Panc1 (cell line): Measurements from ENCODE around the gene EIF2D. TPM values are rescaled to one million over a fixed set of nuclear protein-coding genes. Genes with fewer than 3 reads are reported as not detected.

Source experiments
- ATAC-seq: fragments of 200-7000 bp; cut with Tn5 transposase; 2 replicates; pipeline ENCODE4 v1.9.1; 2020; ENCODE audit warnings: mild to moderate bottlenecking, moderate library complexity
- BruUV-seq: library from RNA; stranded (reverse); fragments of 400-500 nt; replicated peaks from 2 replicates; lab custom pipeline; 2021; lab: Mats Ljungman, UMichigan
- CTCF ChIA-PET: fragments of 300-600 bp; sonication (Branson Sonifier 250); formaldehyde crosslinking; loops from one replicate; lab custom pipeline; 2022; ENCODE audit warnings: antibody characterized with exemption; lab: Charles Lee
- POLR2A ChIA-PET: fragments of 300-600 bp; sonication (Branson Sonifier 250); formaldehyde crosslinking; loops from one replicate; lab custom pipeline; 2022; ENCODE audit warnings: antibody characterized with exemption; lab: Charles Lee
- DNase-seq: peaks from one replicate; pipeline ENCODE4 v3.0.0-alpha.2; 2010; ENCODE audit warnings: low read depth, low spot score
- H3K27ac ChIP-seq: 2 replicates; pipeline ENCODE4 v1.5.1; 2011; ENCODE audit warnings: mild to moderate bottlenecking, low read length, inconsistent platforms
- H3K27me3 ChIP-seq: fragments of 200-500 bp; sonication (Bioruptor generic); 2 replicates; pipeline ENCODE4 v1.6.0; 2014; ENCODE audit warnings: low read length, inconsistent platforms; ENCODE audit not compliant: control insufficient read depth, insufficient read depth
- H3K36me3 ChIP-seq: fragments of 200-500 bp; sonication (Bioruptor generic); 2 replicates; pipeline ENCODE4 v1.5.1; 2014; ENCODE audit warnings: inconsistent platforms, mild to moderate bottlenecking, low read length, moderate library complexity; ENCODE audit not compliant: control insufficient read depth, insufficient read depth
- H3K4me1 ChIP-seq: 2 replicates; pipeline ENCODE4 v1.5.1; 2011; ENCODE audit warnings: inconsistent platforms, mild to moderate bottlenecking, low read length, moderate library complexity; ENCODE audit not compliant: control insufficient read depth, insufficient read depth
- H3K4me3 ChIP-seq, 2 experiments: 2 replicates each; pipeline ENCODE4 v1.5.1; 2011 to 2012; ENCODE audit warnings: low read depth in 2 of 2, low read length in 2 of 2, mild to moderate bottlenecking in 2 of 2, inconsistent platforms in 1 of 2, moderate library complexity in 1 of 2
- H3K9me3 ChIP-seq: fragments of 200-500 bp; sonication (Bioruptor generic); 2 replicates; pipeline ENCODE4 v1.5.1; 2014; ENCODE audit warnings: low read depth, mild to moderate bottlenecking, inconsistent platforms, low read length, moderate library complexity; ENCODE audit not compliant: control insufficient read depth, insufficient read depth
- POLR2AphosphoS5 ChIP-seq: IDR thresholded peaks from 2 replicates; pipeline ENCODE4 v1.6.1; 2012; ENCODE audit warnings: mild to moderate bottlenecking, low read depth, low read length, moderate library complexity
- SIN3A ChIP-seq: IDR thresholded peaks from 2 replicates; pipeline ENCODE4 v1.6.1; 2012; ENCODE audit warnings: low read depth, mild to moderate bottlenecking, low read length, moderate library complexity, borderline replicate concordance; ENCODE audit not compliant: insufficient read depth
- TCF7L2 ChIP-seq: IDR thresholded peaks from 2 replicates; pipeline ENCODE4 v1.6.1; 2011; ENCODE audit warnings: mild to moderate bottlenecking, low read depth, low read length, inconsistent platforms
- in situ Hi-C: cut with HindIII; loops from 2 replicates; pipeline ENCODE4 v1.10.0; 2016; ENCODE audit warnings: low sequenced_read_pairs, low pct_unique_long_range_greater_than_20kb
- intact Hi-C: fragments of 100-400 bp; cut with micrococcal nuclease; formaldehyde crosslinking; loops from one replicate; pipeline ENCODE4 v1.10.0; 2022; ENCODE audit not compliant: unreplicated experiment
- total RNA-seq: library from RNA; stranded (reverse); gene quantifications from one replicate; pipeline ENCODE4 v1.2.1, GENCODE V29; 2021; ENCODE audit not compliant: unreplicated experiment
- TF ChIP-seq, protein P1 (sequence below): fragments of 450-650 bp; IDR thresholded peaks from 2 replicates; pipeline ENCODE4 v1.5.1; 2017; ENCODE audit warnings: mild to moderate bottlenecking
- TF ChIP-seq, protein P2 (sequence below), 2 experiments: IDR thresholded peaks; 2 replicates each; pipeline ENCODE4 v1.6.1; 2011 to 2012; ENCODE audit warnings: low read depth in 2 of 2, control low read depth in 1 of 2, low read length in 1 of 2, mild to moderate bottlenecking in 1 of 2, moderate library complexity in 1 of 2; ENCODE audit not compliant: insufficient read depth in 1 of 2

Gene EIF2D
- total RNA-seq, 1 experiment from 2014 or later: 28.7 TPM

DNA sequence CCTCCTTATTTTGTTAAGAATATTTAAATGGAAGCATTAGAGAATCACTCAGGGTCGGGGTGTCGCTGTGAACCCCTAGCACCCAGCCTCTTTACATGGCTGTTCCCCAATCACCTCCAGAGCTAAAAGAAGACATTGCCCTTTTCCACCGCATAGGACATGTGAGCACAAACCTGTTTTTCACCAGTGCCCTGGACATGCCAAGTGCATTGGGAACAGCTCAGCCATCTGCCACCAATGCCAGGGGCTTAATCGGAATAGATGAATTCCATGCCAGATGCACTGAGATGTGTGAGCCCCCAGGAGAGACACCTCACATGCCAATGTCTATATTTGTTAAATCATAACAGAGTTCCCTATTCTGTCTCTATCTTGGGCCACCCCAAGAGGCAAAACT lies 33.3 kb downstream of the EIF2D start:
- DNase-seq: no peak
- Histone ChIP-seq H3K27ac (no peak overlapping the region), H3K36me3 (no peaks in the 10 kb centered on the region), H3K4me3 (no peak overlapping the region), H3K9me3 (no peaks in the 10 kb centered on the region), H3K27me3 (no peaks in the 10 kb centered on the region; the same call in 1 of the 2 replicates), H3K4me1 (no peaks in the 10 kb centered on the region)
- intact Hi-C loops (no loop called here), in situ Hi-C loops (no loop called here)
- ChIA-PET CTCF (interaction anchor here (1.0 kb wide), 1 partner anchor 34 kb away, joined by 4 read pairs; no protein-coding TSS in a partner anchor), POLR2A (interaction anchor here (0.9 kb wide), 1 partner anchor 8 kb away, joined by 3 read pairs; no protein-coding TSS in a partner anchor)
- no TSS peak for BruUV-seq
- ATAC-seq: no peak
- TF ChIP-seq POLR2AphosphoS5 (no peak), SIN3A (no peak), TCF7L2 (no peak)
- TF ChIP-seq, protein P1, sequence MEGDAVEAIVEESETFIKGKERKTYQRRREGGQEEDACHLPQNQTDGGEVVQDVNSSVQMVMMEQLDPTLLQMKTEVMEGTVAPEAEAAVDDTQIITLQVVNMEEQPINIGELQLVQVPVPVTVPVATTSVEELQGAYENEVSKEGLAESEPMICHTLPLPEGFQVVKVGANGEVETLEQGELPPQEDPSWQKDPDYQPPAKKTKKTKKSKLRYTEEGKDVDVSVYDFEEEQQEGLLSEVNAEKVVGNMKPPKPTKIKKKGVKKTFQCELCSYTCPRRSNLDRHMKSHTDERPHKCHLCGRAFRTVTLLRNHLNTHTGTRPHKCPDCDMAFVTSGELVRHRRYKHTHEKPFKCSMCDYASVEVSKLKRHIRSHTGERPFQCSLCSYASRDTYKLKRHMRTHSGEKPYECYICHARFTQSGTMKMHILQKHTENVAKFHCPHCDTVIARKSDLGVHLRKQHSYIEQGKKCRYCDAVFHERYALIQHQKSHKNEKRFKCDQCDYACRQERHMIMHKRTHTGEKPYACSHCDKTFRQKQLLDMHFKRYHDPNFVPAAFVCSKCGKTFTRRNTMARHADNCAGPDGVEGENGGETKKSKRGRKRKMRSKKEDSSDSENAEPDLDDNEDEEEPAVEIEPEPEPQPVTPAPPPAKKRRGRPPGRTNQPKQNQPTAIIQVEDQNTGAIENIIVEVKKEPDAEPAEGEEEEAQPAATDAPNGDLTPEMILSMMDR: no peak
- TF ChIP-seq, protein P2, sequence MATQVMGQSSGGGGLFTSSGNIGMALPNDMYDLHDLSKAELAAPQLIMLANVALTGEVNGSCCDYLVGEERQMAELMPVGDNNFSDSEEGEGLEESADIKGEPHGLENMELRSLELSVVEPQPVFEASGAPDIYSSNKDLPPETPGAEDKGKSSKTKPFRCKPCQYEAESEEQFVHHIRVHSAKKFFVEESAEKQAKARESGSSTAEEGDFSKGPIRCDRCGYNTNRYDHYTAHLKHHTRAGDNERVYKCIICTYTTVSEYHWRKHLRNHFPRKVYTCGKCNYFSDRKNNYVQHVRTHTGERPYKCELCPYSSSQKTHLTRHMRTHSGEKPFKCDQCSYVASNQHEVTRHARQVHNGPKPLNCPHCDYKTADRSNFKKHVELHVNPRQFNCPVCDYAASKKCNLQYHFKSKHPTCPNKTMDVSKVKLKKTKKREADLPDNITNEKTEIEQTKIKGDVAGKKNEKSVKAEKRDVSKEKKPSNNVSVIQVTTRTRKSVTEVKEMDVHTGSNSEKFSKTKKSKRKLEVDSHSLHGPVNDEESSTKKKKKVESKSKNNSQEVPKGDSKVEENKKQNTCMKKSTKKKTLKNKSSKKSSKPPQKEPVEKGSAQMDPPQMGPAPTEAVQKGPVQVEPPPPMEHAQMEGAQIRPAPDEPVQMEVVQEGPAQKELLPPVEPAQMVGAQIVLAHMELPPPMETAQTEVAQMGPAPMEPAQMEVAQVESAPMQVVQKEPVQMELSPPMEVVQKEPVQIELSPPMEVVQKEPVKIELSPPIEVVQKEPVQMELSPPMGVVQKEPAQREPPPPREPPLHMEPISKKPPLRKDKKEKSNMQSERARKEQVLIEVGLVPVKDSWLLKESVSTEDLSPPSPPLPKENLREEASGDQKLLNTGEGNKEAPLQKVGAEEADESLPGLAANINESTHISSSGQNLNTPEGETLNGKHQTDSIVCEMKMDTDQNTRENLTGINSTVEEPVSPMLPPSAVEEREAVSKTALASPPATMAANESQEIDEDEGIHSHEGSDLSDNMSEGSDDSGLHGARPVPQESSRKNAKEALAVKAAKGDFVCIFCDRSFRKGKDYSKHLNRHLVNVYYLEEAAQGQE (IDR thresholded peaks at IDR 0.05; ENCODE audit: insufficient read depth in 1 of 2, low read depth in 2 of 2, low read length in 1 of 2): no peak

DNA sequence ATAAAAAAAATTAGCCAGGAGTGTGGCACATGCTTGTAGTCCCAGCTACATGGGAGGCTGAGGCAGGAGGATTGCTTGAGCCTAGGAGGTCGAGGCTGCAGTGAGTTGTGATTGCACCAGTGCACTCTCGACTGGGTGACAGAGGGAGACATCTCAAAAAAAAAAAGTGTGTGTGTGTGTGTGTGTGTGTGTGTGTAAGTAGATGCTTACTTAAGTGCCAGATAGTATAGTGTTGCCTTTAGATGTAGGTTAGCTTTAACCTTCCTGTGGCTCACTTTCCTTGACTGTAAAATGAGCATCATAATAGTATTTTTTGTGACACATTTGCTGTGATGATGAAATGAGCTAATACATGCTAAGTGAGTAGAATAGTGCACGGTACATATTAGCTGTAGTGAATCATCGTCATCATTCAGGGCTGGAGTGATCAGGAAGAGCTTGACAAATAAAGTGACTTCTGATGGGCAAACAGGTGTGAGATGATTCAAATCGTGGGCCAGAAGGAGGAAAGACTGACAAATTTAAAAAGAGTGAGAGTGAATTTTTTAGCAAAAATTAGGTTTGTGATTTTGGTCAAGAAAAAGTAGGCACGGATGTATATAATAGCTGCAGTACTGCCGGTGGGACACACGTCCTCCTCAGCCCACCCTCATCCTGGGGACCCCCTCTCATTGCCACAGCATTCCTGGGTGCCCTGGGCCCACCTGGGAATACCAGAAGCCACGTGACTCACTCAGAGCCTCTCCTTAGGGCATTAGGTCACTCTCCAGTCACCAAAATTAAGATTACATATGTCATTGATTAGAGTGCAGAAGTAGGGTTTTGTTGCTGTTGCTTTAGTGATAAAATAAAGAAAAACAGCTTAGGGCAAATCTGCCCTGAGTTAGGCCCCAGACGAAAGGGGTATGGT lies 33.9 kb downstream of the EIF2D start:
- H3K27ac ChIP-seq: no peak overlapping the region
- TF ChIP-seq, protein P2 (IDR thresholded peaks at IDR 0.05; ENCODE audit: insufficient read depth in 1 of 2, low read depth in 2 of 2, low read length in 1 of 2): no peak
- TF ChIP-seq POLR2AphosphoS5: no peak
- no peak for TF ChIP-seq SIN3A
- TF ChIP-seq, protein P1: no peak
- TF ChIP-seq TCF7L2: no peak
- POLR2A ChIA-PET: interaction anchor here (0.9 kb wide), 1 partner anchor 9 kb away, joined by 3 read pairs; no protein-coding TSS in a partner anchor
- H3K9me3 ChIP-seq: no peaks in the 10 kb centered on the region
- H3K36me3 ChIP-seq: no peaks in the 10 kb centered on the region
- H3K4me3 ChIP-seq: no peak overlapping the region
- intact Hi-C loops: no loop called here
- H3K4me1 ChIP-seq: no peaks in the 10 kb centered on the region
- CTCF ChIA-PET: interaction anchor here (1.0 kb wide), 1 partner anchor 33 kb away, joined by 4 read pairs; no protein-coding TSS in a partner anchor
- no peak for DNase-seq
- ATAC-seq: no peak
- no peaks in the 10 kb centered on the region; the same call in 1 of the 2 replicates for H3K27me3 ChIP-seq
- in situ Hi-C loops: no loop called here
- no TSS peak for BruUV-seq
